K562 (cell line): ENCODE measurements around the gene LCLAT1. TPM values are rescaled to one million over a fixed set of nuclear protein-coding genes. Genes with fewer than 3 reads are reported as not detected.

ENCODE experiments used
- ATF7 ChIP-seq: fragments of 450-650 bp; IDR thresholded peaks from 2 replicates; pipeline ENCODE4 v1.7.1; 2014; ENCODE audit warnings: mild to moderate bottlenecking, moderate library complexity
- CTBP1 ChIP-seq: fragments of 450-650 bp; IDR thresholded peaks from 2 replicates; pipeline ENCODE4 v1.6.1; 2016; ENCODE audit warnings: borderline replicate concordance
- DMBX1 ChIP-seq: fragments of 250-450 bp; sonication (Bioruptor Pico); IDR thresholded peaks from 2 replicates; pipeline ENCODE4 v1.8.0; 2022; ENCODE audit warnings: inconsistent platforms, mild to moderate bottlenecking, moderate library complexity, borderline replicate concordance
- E2F5 ChIP-seq: sonication (generic); formaldehyde crosslinking; IDR thresholded peaks from 2 replicates; pipeline ENCODE4 v1.8.0; 2022; ENCODE audit warnings: mild to moderate bottlenecking, missing genetic modification reagents
- EGR1 ChIP-seq: fragments of 450-650 bp; conservative IDR thresholded peaks from 2 replicates; pipeline ENCODE4 v1.6.1; 2017; ENCODE audit warnings: mild to moderate bottlenecking
- ELF2 ChIP-seq: fragments of 250-450 bp; sonication (Bioruptor Pico); IDR thresholded peaks from 2 replicates; pipeline ENCODE4 v1.5.0; 2021; ENCODE audit warnings: mild to moderate bottlenecking
- MAFF ChIP-seq: IDR thresholded peaks from 2 replicates; pipeline ENCODE4 v1.6.1; 2012; ENCODE audit warnings: low read length, improper control_type of control experiment
- MAFK ChIP-seq: IDR thresholded peaks from 2 replicates; pipeline ENCODE4 v1.6.1; 2011; ENCODE audit warnings: low read length, improper control_type of control experiment
- NFE2L1 ChIP-seq: fragments of 450-650 bp; IDR thresholded peaks from 2 replicates; pipeline ENCODE4 v1.6.1; 2016; ENCODE audit warnings: missing genetic modification characterization, low read depth, mild to moderate bottlenecking, missing compliant biosample characterization, moderate library complexity, borderline replicate concordance
- NUFIP1 ChIP-seq: fragments of 450-650 bp; IDR thresholded peaks from 2 replicates; pipeline ENCODE4 v1.6.1; 2018; ENCODE audit not compliant: partially characterized antibody
- PRMT5 ChIP-seq: sonication (generic); formaldehyde crosslinking; IDR thresholded peaks from 2 replicates; pipeline ENCODE4 v1.5.0; 2020; ENCODE audit warnings: missing genetic modification reagents
- U2AF1 ChIP-seq: fragments of 200-400 bp; formaldehyde crosslinking; optimal IDR thresholded peaks from 2 replicates; pipeline ENCODE3; 2017; ENCODE audit warnings: mild to moderate bottlenecking, low read depth, low read length, moderate library complexity
- ZNF445 ChIP-seq: fragments of 250-450 bp; sonication (Bioruptor Pico); IDR thresholded peaks from 2 replicates; pipeline ENCODE4 v1.4.0; 2020; ENCODE audit warnings: low read depth, mild to moderate bottlenecking, moderate library complexity
- polyA plus RNA-seq, 8 experiments: library from polyadenylated mRNA; depleted of rRNA in 4 of 8; stranded (reverse) in 5 of 8; unstranded in 3 of 8; fragments of >200 nt; fragmentation: Nextera tagmentation in 2 of 8; fragmentation: Illumina TruSeq in 1 of 8; extraction: Ambion mirVana in 2 of 8; extraction: Trizol in 1 of 8; gene quantifications; 2 replicates each; pipeline versions ENCODE4 v1.2.1 to v1.2.3, GENCODE V29; 2011 to 2014; ENCODE audit warnings: inconsistent platforms in 1 of 8, missing spikeins in 1 of 8
- total RNA-seq, 7 experiments: library from RNA; depleted of rRNA in 6 of 7; stranded (reverse); fragments of >200 nt in 6 of 7; fragmentation: Illumina TruSeq in 2 of 7; extraction: Trizol in 2 of 7; gene quantifications; 2 replicates each; pipeline versions ENCODE4 v1.2.1 to v1.2.3, GENCODE V29; 2011 to 2021; ENCODE audit warnings: low replicate concordance in 1 of 7
- TF ChIP-seq, protein P1 (sequence below): fragments of 250-450 bp; sonication (Bioruptor Pico); IDR thresholded peaks from 2 replicates; pipeline ENCODE4 v1.4.0; 2020
- TF ChIP-seq, protein P2 (sequence below): sonication (generic); formaldehyde crosslinking; IDR thresholded peaks from 2 replicates; pipeline ENCODE4 v1.8.1; 2022; ENCODE audit warnings: missing genetic modification reagents
- TF ChIP-seq, protein P3 (sequence below): sonication (generic); formaldehyde crosslinking; IDR thresholded peaks from 2 replicates; pipeline ENCODE4 v1.8.0; 2023; ENCODE audit warnings: missing genetic modification reagents, mild to moderate bottlenecking, borderline replicate concordance

LCLAT1 gene
- total and polyA plus RNA-seq, 9 of the 15 experiments (the other 6 are each of a cell fraction or from before 2014, with no cell fraction given), result 8.9 to 63.3 (median 25.4) TPM

DNA sequence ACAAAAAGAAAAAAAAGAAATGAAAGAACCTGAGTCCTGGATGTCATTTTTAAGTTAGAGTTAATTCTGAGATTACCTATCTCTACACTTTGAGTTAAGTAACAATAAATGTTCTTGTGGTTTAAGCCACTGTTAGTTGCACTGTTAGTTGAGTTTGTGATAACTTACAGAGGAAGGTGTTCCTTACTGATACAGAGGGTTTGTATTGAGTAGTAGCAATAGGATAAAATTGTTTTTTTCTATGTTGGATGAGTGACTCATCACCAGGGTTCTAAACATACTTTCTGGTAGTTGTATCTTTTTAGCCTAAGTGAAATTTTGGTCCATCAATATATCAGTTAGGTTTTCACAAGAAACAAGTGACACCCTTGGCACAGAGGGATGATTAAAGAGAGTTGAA is 4.0 kb upstream of the LCLAT1 start (continued):
- TF ChIP-seq, protein P1, sequence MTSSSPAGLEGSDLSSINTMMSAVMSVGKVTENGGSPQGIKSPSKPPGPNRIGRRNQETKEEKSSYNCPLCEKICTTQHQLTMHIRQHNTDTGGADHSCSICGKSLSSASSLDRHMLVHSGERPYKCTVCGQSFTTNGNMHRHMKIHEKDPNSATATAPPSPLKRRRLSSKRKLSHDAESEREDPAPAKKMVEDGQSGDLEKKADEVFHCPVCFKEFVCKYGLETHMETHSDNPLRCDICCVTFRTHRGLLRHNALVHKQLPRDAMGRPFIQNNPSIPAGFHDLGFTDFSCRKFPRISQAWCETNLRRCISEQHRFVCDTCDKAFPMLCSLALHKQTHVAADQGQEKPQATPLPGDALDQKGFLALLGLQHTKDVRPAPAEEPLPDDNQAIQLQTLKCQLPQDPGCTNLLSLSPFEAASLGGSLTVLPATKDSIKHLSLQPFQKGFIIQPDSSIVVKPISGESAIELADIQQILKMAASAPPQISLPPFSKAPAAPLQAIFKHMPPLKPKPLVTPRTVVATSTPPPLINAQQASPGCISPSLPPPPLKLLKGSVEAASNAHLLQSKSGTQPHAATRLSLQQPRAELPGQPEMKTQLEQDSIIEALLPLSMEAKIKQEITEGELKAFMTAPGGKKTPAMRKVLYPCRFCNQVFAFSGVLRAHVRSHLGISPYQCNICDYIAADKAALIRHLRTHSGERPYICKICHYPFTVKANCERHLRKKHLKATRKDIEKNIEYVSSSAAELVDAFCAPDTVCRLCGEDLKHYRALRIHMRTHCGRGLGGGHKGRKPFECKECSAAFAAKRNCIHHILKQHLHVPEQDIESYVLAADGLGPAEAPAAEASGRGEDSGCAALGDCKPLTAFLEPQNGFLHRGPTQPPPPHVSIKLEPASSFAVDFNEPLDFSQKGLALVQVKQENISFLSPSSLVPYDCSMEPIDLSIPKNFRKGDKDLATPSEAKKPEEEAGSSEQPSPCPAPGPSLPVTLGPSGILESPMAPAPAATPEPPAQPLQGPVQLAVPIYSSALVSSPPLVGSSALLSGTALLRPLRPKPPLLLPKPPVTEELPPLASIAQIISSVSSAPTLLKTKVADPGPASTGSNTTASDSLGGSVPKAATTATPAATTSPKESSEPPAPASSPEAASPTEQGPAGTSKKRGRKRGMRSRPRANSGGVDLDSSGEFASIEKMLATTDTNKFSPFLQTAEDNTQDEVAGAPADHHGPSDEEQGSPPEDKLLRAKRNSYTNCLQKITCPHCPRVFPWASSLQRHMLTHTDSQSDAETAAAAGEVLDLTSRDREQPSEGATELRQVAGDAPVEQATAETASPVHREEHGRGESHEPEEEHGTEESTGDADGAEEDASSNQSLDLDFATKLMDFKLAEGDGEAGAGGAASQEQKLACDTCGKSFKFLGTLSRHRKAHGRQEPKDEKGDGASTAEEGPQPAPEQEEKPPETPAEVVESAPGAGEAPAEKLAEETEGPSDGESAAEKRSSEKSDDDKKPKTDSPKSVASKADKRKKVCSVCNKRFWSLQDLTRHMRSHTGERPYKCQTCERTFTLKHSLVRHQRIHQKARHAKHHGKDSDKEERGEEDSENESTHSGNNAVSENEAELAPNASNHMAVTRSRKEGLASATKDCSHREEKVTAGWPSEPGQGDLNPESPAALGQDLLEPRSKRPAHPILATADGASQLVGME (CRISPR knock-in tag), result no peak
- TF ChIP-seq NUFIP1 (no peak), ELF2 (no peak), MAFK (no peak), DMBX1 (no peak), CTBP1 (no peak), EGR1 (no peak), MAFF (no peak), ATF7 (no peak), NFE2L1 (no peak), U2AF1 (no peak), PRMT5 (CRISPR knock-in tag) (no peak), E2F5 (CRISPR knock-in tag) (no peak), ZNF445 (CRISPR knock-in tag) (no peak)
- TF ChIP-seq, protein P2, sequence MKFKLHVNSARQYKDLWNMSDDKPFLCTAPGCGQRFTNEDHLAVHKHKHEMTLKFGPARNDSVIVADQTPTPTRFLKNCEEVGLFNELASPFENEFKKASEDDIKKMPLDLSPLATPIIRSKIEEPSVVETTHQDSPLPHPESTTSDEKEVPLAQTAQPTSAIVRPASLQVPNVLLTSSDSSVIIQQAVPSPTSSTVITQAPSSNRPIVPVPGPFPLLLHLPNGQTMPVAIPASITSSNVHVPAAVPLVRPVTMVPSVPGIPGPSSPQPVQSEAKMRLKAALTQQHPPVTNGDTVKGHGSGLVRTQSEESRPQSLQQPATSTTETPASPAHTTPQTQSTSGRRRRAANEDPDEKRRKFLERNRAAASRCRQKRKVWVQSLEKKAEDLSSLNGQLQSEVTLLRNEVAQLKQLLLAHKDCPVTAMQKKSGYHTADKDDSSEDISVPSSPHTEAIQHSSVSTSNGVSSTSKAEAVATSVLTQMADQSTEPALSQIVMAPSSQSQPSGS, result no peak
- TF ChIP-seq, protein P3, sequence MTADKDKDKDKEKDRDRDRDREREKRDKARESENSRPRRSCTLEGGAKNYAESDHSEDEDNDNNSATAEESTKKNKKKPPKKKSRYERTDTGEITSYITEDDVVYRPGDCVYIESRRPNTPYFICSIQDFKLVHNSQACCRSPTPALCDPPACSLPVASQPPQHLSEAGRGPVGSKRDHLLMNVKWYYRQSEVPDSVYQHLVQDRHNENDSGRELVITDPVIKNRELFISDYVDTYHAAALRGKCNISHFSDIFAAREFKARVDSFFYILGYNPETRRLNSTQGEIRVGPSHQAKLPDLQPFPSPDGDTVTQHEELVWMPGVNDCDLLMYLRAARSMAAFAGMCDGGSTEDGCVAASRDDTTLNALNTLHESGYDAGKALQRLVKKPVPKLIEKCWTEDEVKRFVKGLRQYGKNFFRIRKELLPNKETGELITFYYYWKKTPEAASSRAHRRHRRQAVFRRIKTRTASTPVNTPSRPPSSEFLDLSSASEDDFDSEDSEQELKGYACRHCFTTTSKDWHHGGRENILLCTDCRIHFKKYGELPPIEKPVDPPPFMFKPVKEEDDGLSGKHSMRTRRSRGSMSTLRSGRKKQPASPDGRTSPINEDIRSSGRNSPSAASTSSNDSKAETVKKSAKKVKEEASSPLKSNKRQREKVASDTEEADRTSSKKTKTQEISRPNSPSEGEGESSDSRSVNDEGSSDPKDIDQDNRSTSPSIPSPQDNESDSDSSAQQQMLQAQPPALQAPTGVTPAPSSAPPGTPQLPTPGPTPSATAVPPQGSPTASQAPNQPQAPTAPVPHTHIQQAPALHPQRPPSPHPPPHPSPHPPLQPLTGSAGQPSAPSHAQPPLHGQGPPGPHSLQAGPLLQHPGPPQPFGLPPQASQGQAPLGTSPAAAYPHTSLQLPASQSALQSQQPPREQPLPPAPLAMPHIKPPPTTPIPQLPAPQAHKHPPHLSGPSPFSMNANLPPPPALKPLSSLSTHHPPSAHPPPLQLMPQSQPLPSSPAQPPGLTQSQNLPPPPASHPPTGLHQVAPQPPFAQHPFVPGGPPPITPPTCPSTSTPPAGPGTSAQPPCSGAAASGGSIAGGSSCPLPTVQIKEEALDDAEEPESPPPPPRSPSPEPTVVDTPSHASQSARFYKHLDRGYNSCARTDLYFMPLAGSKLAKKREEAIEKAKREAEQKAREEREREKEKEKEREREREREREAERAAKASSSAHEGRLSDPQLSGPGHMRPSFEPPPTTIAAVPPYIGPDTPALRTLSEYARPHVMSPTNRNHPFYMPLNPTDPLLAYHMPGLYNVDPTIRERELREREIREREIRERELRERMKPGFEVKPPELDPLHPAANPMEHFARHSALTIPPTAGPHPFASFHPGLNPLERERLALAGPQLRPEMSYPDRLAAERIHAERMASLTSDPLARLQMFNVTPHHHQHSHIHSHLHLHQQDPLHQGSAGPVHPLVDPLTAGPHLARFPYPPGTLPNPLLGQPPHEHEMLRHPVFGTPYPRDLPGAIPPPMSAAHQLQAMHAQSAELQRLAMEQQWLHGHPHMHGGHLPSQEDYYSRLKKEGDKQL (CRISPR knock-in tag), result no peak
